ENCODE measurements around the gene ANKRD66.
"Not testable (repeated sequence)": the region's sequence is repeated elsewhere in the genome, so short reads cannot be mapped to it uniquely, and the experiment has no call there.

The ANKRD66 gene

GRCh38 chr6:46756469-46757213, 9.9 kb downstream of the ANKRD66 start:
- DNase-seq, result no peak

DNA sequence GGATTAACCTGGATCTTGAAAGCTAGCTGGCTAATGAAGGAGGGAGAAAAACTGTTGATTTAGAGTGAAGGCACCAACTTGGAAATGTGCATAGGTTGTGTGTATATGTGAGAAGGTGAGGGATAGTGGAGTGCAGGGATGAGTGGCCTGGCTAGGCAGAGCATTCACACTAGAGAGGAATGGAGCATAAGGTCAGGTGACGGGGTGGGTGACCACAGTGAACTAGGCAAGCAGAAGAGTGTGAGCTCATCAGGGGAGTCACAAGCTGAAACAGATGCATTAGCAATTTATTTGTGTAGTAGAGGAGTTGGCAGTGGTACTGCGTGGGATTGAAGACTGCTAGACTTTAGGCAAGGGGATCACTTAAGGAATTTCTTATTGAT, 10.5 kb downstream of the ANKRD66 start:
- no peak for DNase-seq

DNA sequence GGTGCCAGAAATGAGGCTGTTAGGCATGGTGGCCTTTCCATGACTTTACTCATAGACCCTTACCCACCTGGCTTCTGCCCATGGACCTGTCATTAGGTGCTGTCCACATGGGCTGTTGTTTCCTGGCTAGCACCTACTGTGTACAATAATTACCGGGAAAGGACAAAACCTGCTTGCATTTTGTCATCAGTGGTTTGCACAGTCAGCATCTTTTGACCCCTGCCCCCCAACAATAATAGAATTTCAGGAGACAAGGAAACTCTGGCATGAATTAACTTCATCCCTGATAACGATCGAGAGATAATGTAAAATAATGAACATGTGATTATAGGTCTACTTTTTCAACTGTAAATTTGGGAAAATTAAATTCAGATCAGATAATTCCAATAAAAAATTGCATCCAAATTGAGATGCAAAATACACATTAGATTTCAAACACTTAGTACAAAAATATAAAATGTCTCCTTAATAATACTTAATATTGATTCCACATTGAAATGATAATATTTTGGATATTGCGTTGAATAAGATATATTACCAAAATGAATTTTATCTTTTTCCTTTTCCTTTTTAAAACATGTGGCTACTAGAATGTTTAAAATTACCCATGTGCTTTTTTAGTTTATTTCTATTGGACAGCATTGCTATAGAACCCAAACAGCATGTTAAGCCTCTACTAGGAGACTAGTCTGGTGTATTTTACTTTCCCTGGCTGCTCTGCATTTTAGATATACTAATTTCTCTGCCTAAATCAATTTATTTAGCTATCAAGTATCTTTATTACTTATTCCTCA, 12.4 kb downstream of the ANKRD66 start:
- no peak for DNase-seq

GRCh38 chr6:46760925-46761324, 14.2 kb downstream of the ANKRD66 start:
- DNase-seq, result no peak

GRCh38 chr6:46763466-46763865, 16.7 kb downstream of the ANKRD66 start:
- DNase-seq, result no peak

DNA sequence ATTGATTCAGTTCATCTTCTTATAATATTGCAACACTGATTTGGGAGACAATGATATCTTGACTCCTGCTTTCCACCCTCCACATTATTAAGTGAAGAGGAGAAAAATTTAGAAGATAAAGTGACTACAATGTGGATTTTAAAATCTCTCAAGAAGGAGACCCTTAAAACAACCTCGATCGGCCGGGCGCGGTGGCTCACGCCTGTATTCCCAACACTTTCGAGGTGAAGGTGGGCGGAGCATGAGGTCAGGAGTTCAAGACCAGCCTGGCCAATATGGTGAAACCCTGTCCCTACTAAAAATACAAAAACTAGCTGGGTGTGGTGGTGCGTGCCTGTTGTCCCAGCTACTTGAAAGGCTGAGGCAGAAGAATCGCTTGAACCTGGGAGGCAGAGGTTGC, 17.5 kb downstream of the ANKRD66 start:
- not testable (repeated sequence) for DNase-seq

GRCh38 chr6:46764961-46765360, 18.2 kb downstream of the ANKRD66 start:
- no peak for DNase-seq

DNA sequence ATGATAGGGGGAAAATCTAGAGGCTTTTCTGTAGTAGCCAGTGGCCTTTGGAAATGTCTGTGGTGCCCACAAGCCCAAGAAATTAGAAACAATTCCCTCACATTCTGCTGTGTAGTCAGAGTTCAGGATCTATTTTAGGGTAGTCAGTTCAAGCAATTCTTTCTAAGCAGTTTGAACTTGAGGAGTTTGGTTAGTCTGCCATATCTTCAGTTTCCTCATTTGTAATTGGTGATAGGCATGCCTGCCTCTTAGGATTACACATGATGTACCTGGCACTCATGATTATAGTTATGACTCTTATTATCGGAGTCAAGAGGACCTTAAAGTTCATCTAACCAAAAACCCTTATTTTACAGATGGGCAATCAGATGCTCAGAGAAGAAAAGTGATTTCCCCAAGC, 25.3 kb downstream of the ANKRD66 start:
- DNase-seq, result no peak

DNA sequence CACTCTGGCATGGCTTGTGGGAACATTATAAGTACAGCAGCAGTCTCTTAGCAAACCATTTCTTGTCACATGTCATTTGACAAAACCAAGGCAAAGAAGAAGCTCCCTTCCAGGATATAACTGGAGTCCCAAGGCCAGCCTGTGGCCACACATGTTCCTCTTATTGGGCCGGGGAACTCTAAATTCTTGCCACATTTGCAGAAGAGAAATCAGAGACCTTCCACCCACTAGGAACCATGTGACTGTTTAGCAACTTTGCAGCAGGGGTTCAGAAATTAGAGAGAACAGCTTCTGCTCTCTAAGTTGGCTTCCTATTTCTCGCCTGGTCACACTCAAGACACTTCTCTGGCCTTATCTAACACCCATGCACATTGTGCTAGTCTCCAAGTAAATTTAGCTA, 26.0 kb downstream of the ANKRD66 start:
- DNase-seq, result no peak

GRCh38 chr6:46773201-46773855, 26.6 kb downstream of the ANKRD66 start:
- DNase-seq, result no peak

DNA sequence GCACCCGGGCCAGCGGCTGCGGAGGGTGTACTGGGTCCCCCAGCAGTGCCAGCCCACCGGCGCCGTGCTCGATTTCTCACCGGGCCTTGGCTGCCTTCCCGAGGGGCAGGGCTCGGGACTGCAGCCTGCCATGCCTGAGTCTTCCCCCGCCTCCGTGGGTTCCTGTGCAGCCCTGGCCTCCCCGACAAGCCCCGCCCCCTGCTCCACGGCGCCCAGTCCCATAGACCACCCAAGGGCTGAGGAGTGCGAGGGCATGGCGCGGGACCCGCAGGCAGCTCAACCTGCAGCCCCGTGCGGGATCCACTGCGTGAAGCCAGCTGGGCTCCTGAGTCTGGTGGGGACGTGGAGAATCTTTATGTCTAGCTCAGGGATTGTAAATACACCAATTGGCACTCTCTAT, 28.0 kb downstream of the ANKRD66 start:
- DNase-seq, result not testable (repeated sequence)

DNA sequence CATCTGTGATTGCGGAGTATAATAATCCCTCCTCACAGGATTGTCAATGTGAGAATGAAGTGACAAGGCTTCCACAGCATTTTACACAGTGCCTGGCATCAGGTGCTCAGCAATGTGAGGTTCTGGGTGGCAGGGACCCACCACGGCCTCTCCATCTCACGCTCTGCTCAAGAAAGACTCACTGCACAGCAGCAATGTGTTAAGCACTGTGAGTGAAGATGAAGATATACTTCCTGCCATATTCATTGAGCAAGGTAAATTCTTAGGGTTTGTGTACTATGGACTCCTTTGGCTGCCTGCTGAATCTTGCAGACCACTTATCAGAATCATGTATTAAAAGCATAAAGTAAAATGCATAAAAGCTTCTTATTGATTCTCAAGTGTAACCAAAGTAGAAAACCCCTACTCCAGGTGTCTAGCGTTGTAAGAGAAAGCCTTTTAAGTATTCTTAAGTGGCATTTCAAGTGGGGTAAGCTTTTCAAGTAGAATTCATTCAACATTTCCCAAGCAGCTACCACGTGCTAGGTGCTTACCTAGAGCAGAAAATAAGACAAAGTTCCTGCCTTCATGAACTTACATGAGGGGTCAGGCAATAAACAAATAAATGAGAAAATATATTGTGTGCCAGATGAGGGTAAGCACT, 29.5 kb downstream of the ANKRD66 start:
- DNase-seq, result no peak

GRCh38 chr6:46777476-46778346, 31.0 kb downstream of the ANKRD66 start:
- no peak for DNase-seq

DNA sequence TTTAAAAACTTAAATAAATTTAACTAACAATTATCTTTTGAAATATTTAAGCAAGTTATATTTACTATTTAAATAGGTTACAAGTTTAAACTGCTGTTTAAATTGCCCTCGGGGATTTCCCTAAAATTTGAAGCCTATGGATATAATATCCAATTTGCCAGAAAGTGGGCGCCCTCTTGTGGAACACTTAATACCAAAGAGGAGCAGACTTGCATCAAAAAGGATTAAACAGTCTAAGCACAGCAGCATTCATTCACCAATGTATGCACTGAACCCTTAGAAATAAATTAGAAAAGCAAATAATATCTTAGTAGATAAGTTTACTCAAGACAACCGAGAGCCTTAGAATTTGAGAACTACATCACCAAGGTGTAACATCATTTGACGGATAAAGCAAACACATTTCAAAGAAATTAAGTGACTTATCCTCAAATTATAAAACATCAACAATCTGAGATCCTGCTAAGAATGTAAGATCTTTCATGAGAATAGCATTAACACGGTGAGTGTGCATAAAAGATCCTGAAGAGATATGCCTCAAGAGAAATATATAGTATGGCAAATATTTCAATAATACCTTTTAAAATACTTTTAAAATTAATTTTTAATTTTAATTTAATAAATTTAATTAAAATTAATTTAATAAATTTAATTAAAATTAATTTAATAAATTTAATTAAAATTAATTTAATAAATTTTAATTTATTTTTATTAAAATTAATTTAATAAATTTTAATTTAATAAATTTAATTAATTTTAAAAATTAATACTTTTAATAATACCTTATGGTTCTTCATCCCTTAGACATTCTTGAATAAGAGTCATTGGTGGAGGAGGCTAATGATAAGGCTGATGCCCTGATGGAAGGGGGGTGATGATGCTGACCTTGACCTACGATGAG, 35.0 kb downstream of the ANKRD66 start:
- DNase-seq, result peak; percentile 53

DNA sequence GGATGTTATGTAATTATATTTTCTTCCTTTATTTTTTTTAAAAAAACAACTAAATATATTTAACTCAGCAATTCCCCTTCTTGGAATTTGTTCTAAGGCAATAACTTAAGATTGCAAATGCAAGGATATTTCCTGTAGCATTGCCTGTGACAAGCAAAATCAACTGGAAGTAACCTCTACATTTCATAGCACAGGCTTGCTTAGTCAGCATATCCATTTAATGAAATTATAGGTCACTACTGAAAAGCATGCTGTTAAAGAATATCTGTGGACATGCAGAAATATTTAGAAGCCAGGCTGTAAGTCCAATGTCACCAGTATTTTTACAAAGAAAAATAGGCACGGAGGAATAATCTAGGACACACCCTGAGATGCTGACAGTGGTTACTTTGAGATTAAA, 37.8 kb downstream of the ANKRD66 start:
- no peak for DNase-seq

DNA sequence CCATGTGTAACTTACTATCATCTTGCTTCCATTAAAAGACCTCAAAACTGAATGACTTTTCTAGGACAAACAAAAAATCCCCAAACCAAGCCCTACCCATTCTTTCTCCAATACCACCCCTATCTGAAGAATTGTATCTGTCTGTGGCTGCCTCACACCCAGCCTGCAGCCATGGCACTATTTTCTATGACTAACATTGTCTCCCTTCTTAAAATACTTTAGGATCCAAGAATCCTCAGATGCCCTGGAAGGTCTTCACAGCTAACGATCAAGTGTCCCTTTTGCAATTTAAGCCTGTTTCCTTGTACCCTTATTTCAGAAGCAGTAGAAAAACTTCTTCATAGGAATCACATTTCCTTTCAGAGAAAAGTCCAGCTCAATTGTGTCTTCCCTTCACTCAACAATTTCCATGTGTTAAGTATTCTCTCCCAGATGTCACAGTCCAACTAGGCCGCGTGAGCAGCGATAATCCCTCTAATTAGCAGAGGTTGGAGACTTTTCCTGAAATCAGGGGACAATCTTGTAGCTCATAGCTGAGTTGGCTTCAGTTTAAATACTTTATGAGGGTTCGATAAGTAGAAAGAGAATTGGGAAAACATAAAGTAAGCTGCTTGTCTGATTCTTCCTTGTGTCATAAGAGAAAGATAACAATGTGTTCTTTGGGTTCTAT, 41.3 kb downstream of the ANKRD66 start:
- DNase-seq, result no peak

- DNase-seq, result no peak
Measured at GRCh38 chr6:46788791-46789190, 42.1 kb downstream of the ANKRD66 start.

- no peak for DNase-seq
Measured at GRCh38 chr6:46789434-46790354, 43.0 kb downstream of the ANKRD66 start.

- DNase-seq, result no peak
Measured at GRCh38 chr6:46790355-46790874, 43.7 kb downstream of the ANKRD66 start.

All from NCI-H510A (cell line).